HG03442 (cell line): ENCODE measurements around the gene EVA1A.
A peak's percentile ranks its signal among the peaks of the same experiment; 100 is the strongest.

Experiments
- ATAC-seq: cut with Tn5 transposase; IDR thresholded peaks from one replicate; pipeline ENCODE4 v1.9.1; 2021; ENCODE audit warnings: mild to moderate bottlenecking, moderate library complexity; ENCODE audit not compliant: unreplicated experiment

EVA1A gene

GRCh38 chr2:75545922-75546321 is 14.8 kb downstream of the EVA1A start:
- no peak for ATAC-seq

GRCh38 chr2:75545387-75545786 is 15.4 kb downstream of the EVA1A start:
- no peak for ATAC-seq

- no peak for ATAC-seq
Observed at GRCh38 chr2:75543446-75543845, 17.3 kb downstream of the EVA1A start.

DNA sequence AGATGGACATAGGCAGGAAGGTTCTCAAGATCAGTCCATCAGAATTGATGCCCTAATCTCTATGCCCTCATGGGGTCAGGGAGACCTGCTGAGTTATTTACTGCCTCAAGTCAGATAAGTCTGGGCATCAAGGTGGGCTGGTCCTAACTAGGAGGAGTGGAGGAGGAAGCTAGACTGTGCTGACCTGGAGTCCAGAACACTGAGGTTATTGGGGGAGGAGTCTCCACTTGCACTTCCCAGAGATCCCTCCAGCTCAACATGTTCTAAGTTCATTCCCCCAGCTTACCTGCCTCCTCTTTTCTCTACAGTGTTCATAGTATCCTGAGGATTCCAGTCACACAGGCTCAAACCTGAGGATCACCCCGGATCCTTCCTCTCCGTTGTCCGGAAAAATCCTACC is 19.3 kb downstream of the EVA1A start:
- no peak for ATAC-seq

DNA sequence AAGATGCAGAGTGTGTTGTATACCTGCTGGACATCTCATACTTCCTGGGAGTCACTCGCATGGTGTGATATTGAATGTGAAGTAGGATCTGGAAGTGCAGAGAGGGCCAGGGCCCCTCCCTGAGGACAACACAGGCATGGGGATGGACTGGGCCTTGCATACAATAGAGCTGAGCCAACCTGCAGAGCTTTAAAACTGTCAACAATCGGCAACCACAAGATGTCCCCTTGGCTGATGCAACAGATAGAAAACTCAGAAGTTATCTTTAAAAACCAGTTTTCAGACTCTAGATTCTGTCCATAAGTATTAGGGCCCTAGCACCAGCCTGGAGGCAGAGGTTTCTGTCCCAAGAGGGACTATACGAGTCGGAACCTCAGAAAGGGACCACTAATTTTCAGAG is 19.7 kb downstream of the EVA1A start:
- ATAC-seq = no peak

DNA sequence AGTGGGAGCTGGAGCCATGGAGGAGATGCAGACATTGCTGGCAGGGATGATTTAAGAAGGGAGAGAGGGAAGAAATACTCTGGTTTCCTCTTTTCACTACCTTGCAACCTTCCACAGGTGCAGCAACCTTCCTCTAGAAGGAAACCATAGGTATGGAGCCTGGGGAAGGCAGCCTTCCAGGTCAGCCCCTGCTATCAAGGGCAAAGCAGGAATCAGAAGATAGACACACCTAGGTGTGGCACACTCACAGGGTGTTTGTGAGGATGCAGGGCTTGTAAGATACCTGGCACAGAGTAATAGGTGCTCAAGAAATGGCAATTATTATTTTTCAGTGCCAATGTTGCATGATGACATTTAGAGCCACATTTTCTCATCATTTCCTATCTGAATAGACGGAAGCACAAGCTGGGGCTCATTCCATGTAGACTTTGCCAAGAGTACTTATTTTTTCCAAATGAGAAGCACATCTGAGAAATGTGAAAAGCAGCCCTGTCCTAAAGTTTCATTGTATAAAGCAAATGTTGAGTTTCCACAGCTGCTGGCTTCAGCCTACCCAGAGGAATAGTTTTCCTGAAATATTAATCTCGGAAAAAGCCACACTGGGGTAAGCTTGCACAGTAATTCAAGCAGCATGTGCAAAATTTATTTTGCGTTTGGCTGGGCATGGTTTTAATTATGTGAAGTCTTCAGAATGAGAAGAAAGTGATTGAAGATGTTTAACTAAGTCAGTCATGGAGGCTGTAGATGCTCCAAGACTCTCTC is 20.6 kb downstream of the EVA1A start:
- no peak for ATAC-seq

GRCh38 chr2:75538521-75539490 is 21.9 kb downstream of the EVA1A start:
- ATAC-seq = no peak

DNA sequence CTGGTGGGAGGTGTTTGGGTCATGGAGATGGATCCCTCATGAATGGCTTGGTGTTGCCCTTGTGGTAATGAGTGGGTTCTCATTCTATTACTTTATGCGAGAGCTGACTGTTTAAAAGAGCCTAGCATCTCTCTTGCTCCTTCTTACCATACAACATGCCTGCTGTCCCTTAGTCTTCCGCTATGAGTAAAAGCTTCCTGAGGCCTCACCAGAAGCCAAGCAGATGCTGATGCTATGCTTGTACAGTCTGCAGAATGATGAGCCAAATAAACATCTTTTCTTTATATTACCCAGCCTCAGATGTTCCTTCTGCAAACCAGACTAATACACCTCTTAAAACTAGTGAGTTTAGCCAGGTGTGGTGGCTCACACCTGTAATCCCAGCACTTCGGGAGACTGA is 23.1 kb downstream of the EVA1A start:
- no peak for ATAC-seq

- ATAC-seq = no peak
Observed at GRCh38 chr2:75533135-75533534, 27.6 kb downstream of the EVA1A start.

DNA sequence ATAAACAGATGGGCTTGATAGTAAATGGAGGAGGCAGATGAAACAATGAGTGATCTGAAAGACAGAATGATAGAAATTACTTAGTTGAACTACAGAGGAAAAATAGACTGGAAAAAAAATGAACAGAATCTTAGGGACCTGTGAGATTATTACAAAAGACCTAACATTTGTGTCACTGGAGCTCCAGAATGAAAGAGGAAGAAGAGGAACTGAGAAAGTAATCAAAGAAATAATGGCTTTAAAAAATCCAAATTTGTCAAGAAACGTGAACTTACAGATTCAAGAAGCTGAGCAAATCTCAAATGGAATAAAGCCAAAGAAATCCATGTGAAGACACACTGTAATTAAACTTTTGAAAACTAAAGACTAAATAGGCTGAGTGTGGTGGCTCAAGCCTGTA is 28.3 kb downstream of the EVA1A start:
- ATAC-seq = no peak

GRCh38 chr2:75528221-75528977 is 32.3 kb downstream of the EVA1A start:
- ATAC-seq = no peak

- ATAC-seq = no peak
Observed at GRCh38 chr2:75527676-75528075, 33.1 kb downstream of the EVA1A start.

GRCh38 chr2:75526842-75527241 is 33.9 kb downstream of the EVA1A start:
- no peak for ATAC-seq

GRCh38 chr2:75525434-75526310 is 35.1 kb downstream of the EVA1A start:
- no peak for ATAC-seq

GRCh38 chr2:75524276-75524911 is 36.3 kb downstream of the EVA1A start:
- ATAC-seq = no peak

- peak; percentile 93 for ATAC-seq
Observed at GRCh38 chr2:75523313-75524275, 37.1 kb downstream of the EVA1A start.

- no peak for ATAC-seq
Observed at GRCh38 chr2:75522543-75523312, 38.0 kb downstream of the EVA1A start.
